ENCODE measurements around the gene KDELR3.

GRCh38 chr22:38448945-38449745 is 18.8 kb upstream of the KDELR3 start:
- no peak for TF ChIP-seq CTCF (IDR thresholded peaks at IDR 0.05)
- no peak for TF ChIP-seq POLR2A (IDR thresholded peaks at IDR 0.05)
- no peak for TF ChIP-seq POLR2AphosphoS5 (IDR thresholded peaks at IDR 0.05)

All from gastroesophageal sphincter (tissue), 3 donors.